K562 (cell line): Measurements from ENCODE around the gene ZMYND19. TPM values are rescaled to one million over a fixed set of nuclear protein-coding genes. Genes with fewer than 3 reads are reported as not detected.
A peak's percentile ranks its signal among the peaks of the same experiment; 100 is the strongest.

Experiments used
- ATF3 ChIP-seq, 2 experiments: fragments of 450-650 bp in 1 of 2; sonication (generic) in 1 of 2; formaldehyde crosslinking in 1 of 2; IDR thresholded peaks in 1 of 2; conservative IDR thresholded peaks in 1 of 2; 2 replicates each; pipeline versions ENCODE4 v1.6.1 to v1.8.1; 2016 to 2023; ENCODE audit warnings: mild to moderate bottlenecking in 2 of 2, moderate library complexity in 2 of 2, inconsistent platforms in 1 of 2, missing genetic modification reagents in 1 of 2
- BRF1 ChIP-seq: IDR thresholded peaks from 3 replicates; pipeline ENCODE4 v1.6.1; 2011; ENCODE audit warnings: borderline replicate concordance, mild to moderate bottlenecking; ENCODE audit not compliant: insufficient read length; ENCODE audit errors: extremely low read depth
- CEBPG ChIP-seq, 3 experiments: fragments of 200-800 bp in 1 of 3; sonication (Bioruptor generic) in 1 of 3; sonication (generic) in 1 of 3; formaldehyde crosslinking in 1 of 3; IDR thresholded peaks in 2 of 3; conservative IDR thresholded peaks in 1 of 3; 2 replicates each; pipeline versions ENCODE4 v1.6.1 to v1.8.0; 2016 to 2022; ENCODE audit warnings: missing compliant biosample characterization in 2 of 3, missing genetic modification characterization in 2 of 3, mild to moderate bottlenecking in 1 of 3, missing genetic modification reagents in 1 of 3
- CTBP1 ChIP-seq: fragments of 450-650 bp; IDR thresholded peaks from 2 replicates; pipeline ENCODE4 v1.6.1; 2016; ENCODE audit warnings: borderline replicate concordance
- GATAD2B ChIP-seq: fragments of 450-650 bp; IDR thresholded peaks from 2 replicates; pipeline ENCODE4 v1.6.1; 2017; ENCODE audit warnings: mild to moderate bottlenecking, borderline replicate concordance
- JUN ChIP-seq, 2 experiments: sonication (generic) in 1 of 2; formaldehyde crosslinking in 1 of 2; IDR thresholded peaks; 2 replicates each; pipeline versions ENCODE4 v1.6.1 to v1.8.0; 2012 to 2022; ENCODE audit warnings: borderline replicate concordance in 2 of 2, mild to moderate bottlenecking in 2 of 2, improper control_type of control experiment in 1 of 2, low read depth in 1 of 2, low read length in 1 of 2, missing genetic modification reagents in 1 of 2
- TBP ChIP-seq: optimal IDR thresholded peaks from 2 replicates; pipeline ENCODE3; 2011; ENCODE audit warnings: low read depth, low read length, improper control_type of control experiment
- ZBTB26 ChIP-seq: fragments of 450-650 bp; formaldehyde crosslinking; IDR thresholded peaks from 2 replicates; pipeline ENCODE4 v1.4.0; 2022; ENCODE audit warnings: missing genetic modification characterization
- ZKSCAN1 ChIP-seq: fragments of 150-350 bp; IDR thresholded peaks from 2 replicates; pipeline ENCODE4 v1.6.1; 2016; ENCODE audit warnings: low read depth, low read length
- ZNF124 ChIP-seq: sonication (generic); formaldehyde crosslinking; IDR thresholded peaks from 2 replicates; pipeline ENCODE4 v1.8.1; 2022; ENCODE audit warnings: missing genetic modification reagents
- ZNF175 ChIP-seq: fragments of 200-800 bp; sonication (Bioruptor generic); IDR thresholded peaks from 2 replicates; pipeline ENCODE4 v1.6.1; 2016; ENCODE audit warnings: low read depth, mild to moderate bottlenecking, missing genetic modification characterization, missing compliant biosample characterization
- ZNF583 ChIP-seq: fragments of 250-450 bp; sonication (Bioruptor Pico); IDR thresholded peaks from 2 replicates; pipeline ENCODE4 v1.4.0; 2020
- ZNF589 ChIP-seq: fragments of 200-800 bp; sonication (Bioruptor generic); IDR thresholded peaks from 2 replicates; pipeline ENCODE4 v1.6.1; 2016; ENCODE audit warnings: low read depth, missing genetic modification characterization, missing compliant biosample characterization
- ZNF75A ChIP-seq: fragments of 450-650 bp; formaldehyde crosslinking; IDR thresholded peaks from 2 replicates; pipeline ENCODE4 v1.4.0; 2020; ENCODE audit warnings: mild to moderate bottlenecking
- ZSCAN29 ChIP-seq: fragments of 450-650 bp; IDR thresholded peaks from 2 replicates; pipeline ENCODE4 v1.6.1; 2017
- polyA plus RNA-seq, 8 experiments: library from polyadenylated mRNA; depleted of rRNA in 4 of 8; stranded (reverse) in 5 of 8; unstranded in 3 of 8; fragments of >200 nt; fragmentation: Nextera tagmentation in 2 of 8; fragmentation: Illumina TruSeq in 1 of 8; extraction: Ambion mirVana in 2 of 8; extraction: Trizol in 1 of 8; gene quantifications; 2 replicates each; pipeline versions ENCODE4 v1.2.1 to v1.2.3, GENCODE V29; 2011 to 2014; ENCODE audit warnings: inconsistent platforms in 1 of 8, missing spikeins in 1 of 8
- total RNA-seq, 7 experiments: library from RNA; depleted of rRNA in 6 of 7; stranded (reverse); fragments of >200 nt in 6 of 7; fragmentation: Illumina TruSeq in 2 of 7; extraction: Trizol in 2 of 7; gene quantifications; 2 replicates each; pipeline versions ENCODE4 v1.2.1 to v1.2.3, GENCODE V29; 2011 to 2021; ENCODE audit warnings: low replicate concordance in 1 of 7
- TF ChIP-seq, protein P1 (sequence below): sonication (generic); formaldehyde crosslinking; IDR thresholded peaks from 2 replicates; pipeline ENCODE4 v1.8.0; 2022; ENCODE audit warnings: mild to moderate bottlenecking, missing genetic modification reagents
- TF ChIP-seq, protein P2 (sequence below): fragments of 450-650 bp; formaldehyde crosslinking; IDR thresholded peaks from 2 replicates; pipeline ENCODE4 v1.4.0; 2020; ENCODE audit warnings: mild to moderate bottlenecking, moderate library complexity

ZMYND19 gene
- total and polyA plus RNA-seq, 9 of the 15 experiments (the other 6 are each of a cell fraction or from before 2014, with no cell fraction given): 1.0 to 86.7 (median 44.0) TPM

DNA sequence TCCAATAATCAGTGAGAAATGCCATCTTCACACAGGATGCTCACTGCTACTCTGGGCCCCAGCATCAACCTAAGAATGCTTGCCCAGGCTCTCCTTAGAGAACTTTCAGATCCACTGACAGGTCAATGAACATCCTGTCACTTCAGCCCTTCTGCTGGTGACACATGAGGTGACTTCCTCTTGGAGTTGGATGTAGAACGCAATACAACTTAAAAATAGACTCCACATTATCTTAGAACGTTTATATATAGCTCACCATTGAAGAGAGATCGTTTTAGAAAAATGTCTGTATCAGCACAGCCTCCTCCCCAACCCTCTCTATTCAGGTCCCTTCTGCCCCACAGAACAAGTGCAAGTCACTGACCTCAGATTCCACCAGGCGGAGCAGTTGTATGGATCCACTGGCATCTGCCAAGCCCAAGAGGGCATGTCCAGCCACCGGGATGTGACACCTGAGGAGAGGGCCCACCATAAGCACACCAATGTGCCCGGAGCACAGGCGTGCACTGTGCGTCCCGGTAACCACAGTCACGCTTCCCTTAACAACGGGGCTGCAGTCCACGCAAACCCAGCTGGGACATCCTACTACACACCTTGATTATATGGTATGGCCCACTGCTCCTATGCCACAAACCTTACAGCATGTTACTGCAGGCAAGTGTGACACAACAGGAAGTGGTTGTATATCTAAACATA, 14.4 kb downstream of the ZMYND19 start (continued):
- TF ChIP-seq, protein P1, sequence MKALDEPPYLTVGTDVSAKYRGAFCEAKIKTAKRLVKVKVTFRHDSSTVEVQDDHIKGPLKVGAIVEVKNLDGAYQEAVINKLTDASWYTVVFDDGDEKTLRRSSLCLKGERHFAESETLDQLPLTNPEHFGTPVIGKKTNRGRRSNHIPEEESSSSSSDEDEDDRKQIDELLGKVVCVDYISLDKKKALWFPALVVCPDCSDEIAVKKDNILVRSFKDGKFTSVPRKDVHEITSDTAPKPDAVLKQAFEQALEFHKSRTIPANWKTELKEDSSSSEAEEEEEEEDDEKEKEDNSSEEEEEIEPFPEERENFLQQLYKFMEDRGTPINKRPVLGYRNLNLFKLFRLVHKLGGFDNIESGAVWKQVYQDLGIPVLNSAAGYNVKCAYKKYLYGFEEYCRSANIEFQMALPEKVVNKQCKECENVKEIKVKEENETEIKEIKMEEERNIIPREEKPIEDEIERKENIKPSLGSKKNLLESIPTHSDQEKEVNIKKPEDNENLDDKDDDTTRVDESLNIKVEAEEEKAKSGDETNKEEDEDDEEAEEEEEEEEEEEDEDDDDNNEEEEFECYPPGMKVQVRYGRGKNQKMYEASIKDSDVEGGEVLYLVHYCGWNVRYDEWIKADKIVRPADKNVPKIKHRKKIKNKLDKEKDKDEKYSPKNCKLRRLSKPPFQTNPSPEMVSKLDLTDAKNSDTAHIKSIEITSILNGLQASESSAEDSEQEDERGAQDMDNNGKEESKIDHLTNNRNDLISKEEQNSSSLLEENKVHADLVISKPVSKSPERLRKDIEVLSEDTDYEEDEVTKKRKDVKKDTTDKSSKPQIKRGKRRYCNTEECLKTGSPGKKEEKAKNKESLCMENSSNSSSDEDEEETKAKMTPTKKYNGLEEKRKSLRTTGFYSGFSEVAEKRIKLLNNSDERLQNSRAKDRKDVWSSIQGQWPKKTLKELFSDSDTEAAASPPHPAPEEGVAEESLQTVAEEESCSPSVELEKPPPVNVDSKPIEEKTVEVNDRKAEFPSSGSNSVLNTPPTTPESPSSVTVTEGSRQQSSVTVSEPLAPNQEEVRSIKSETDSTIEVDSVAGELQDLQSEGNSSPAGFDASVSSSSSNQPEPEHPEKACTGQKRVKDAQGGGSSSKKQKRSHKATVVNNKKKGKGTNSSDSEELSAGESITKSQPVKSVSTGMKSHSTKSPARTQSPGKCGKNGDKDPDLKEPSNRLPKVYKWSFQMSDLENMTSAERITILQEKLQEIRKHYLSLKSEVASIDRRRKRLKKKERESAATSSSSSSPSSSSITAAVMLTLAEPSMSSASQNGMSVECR: peak; percentile 72; the same call in 1 of the 2 replicates
- TF ChIP-seq ZKSCAN1: no peak
- no peak for TF ChIP-seq ZNF175
- TF ChIP-seq, protein P2, sequence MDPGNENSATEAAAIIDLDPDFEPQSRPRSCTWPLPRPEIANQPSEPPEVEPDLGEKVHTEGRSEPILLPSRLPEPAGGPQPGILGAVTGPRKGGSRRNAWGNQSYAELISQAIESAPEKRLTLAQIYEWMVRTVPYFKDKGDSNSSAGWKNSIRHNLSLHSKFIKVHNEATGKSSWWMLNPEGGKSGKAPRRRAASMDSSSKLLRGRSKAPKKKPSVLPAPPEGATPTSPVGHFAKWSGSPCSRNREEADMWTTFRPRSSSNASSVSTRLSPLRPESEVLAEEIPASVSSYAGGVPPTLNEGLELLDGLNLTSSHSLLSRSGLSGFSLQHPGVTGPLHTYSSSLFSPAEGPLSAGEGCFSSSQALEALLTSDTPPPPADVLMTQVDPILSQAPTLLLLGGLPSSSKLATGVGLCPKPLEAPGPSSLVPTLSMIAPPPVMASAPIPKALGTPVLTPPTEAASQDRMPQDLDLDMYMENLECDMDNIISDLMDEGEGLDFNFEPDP (CRISPR knock-in tag): no peak
- no peak for TF ChIP-seq ZNF75A (CRISPR knock-in tag)
- TF ChIP-seq CEBPG (CRISPR knock-in tag; IDR thresholded peaks at IDR 0.05): 0 out of 2 replicates have a peak, but pooled peaks have one; percentile 5
- no peak; a peak in 1 of 4 replicates for TF ChIP-seq CEBPG (tag; conservative IDR thresholded peaks at IDR 0.05 in 1 of 2, IDR thresholded peaks at IDR 0.05 in 1 of 2)
- 0 out of 2 replicates have a peak, but pooled peaks have one; percentile 7 for TF ChIP-seq ATF3 (IDR thresholded peaks at IDR 0.05)
- no peak for TF ChIP-seq ATF3 (CRISPR knock-in tag; conservative IDR thresholded peaks at IDR 0.05)
- TF ChIP-seq GATAD2B: no peak
- no peak for TF ChIP-seq ZSCAN29
- TF ChIP-seq ZNF583: no peak
- TF ChIP-seq JUN (IDR thresholded peaks at IDR 0.05; ENCODE audit: borderline replicate concordance, low read depth, low read length): no peak
- no peak for TF ChIP-seq JUN (CRISPR knock-in tag; IDR thresholded peaks at IDR 0.05; ENCODE audit: borderline replicate concordance)
- no peak for TF ChIP-seq ZNF124 (CRISPR knock-in tag)
- peak; percentile 5; the same call in 1 of the 2 replicates for TF ChIP-seq ZNF589 (CRISPR knock-in tag)
- no peak for TF ChIP-seq BRF1
- TF ChIP-seq ZBTB26 (CRISPR knock-in tag): no peak
- TF ChIP-seq CTBP1: no peak
- TF ChIP-seq TBP: no peak
